Measurements from ENCODE around the gene MAGI2. TPM values are rescaled to one million over a fixed set of nuclear protein-coding genes. Genes with fewer than 3 reads are reported as not detected.

MAGI2 gene
- total RNA-seq, 2 donors from 2014 or later = 3.9 to 10.5 TPM

- no peak overlapping the region for H3K27ac ChIP-seq
- ATAC-seq (no peak), DNase-seq (no peak)
- WGBS, 2 donors = 9 to 11% methylated on average over 12 of the region's 12 CpGs
- H3K4me3 ChIP-seq = no peak overlapping the region
- TF ChIP-seq POLR2A (IDR thresholded peaks at IDR 0.05) (no peak), CTCF (IDR thresholded peaks at IDR 0.05) (no peak)
- H3K9me3 ChIP-seq = no peaks in the 10 kb centered on the region
- no peaks in the 10 kb centered on the region for H3K36me3 ChIP-seq (replicated peaks in 1 of 2; ENCODE audit: insufficient read depth in 1 of 2, low read depth in 2 of 2)
- intact Hi-C loops (cut with DNase I) = no loop called here
- H3K27me3 ChIP-seq = no peaks in the 10 kb centered on the region
- H3K4me1 ChIP-seq = peaks cover 15% of the 10 kb centered on the region
Measured at GRCh38 chr7:78769481-78770101, 683.9 kb downstream of the MAGI2 start.

- H3K9me3 ChIP-seq = no peaks in the 10 kb centered on the region
- WGBS, 2 donors = 20 to 28% methylated on average over 6 of the region's 6 CpGs
- H3K27me3 ChIP-seq = no peaks in the 10 kb centered on the region
- no peak overlapping the region for H3K27ac ChIP-seq
- ATAC-seq (peak; percentile 26), DNase-seq (no peak)
- intact Hi-C loops (cut with DNase I) = no loop called here
- H3K4me1 ChIP-seq = peaks cover 19% of the 10 kb centered on the region
- H3K36me3 ChIP-seq (replicated peaks in 1 of 2; ENCODE audit: insufficient read depth in 1 of 2, low read depth in 2 of 2) = no peaks in the 10 kb centered on the region
- TF ChIP-seq POLR2A (IDR thresholded peaks at IDR 0.05) = no peak
- no peak for TF ChIP-seq CTCF (IDR thresholded peaks at IDR 0.05)
- H3K4me3 ChIP-seq = no peak overlapping the region
Measured at GRCh38 chr7:78768859-78769258, 684.6 kb downstream of the MAGI2 start.

- DNase-seq (no peak), ATAC-seq (no peak)
- no peaks in the 10 kb centered on the region for H3K36me3 ChIP-seq (replicated peaks in 1 of 2; ENCODE audit: insufficient read depth in 1 of 2, low read depth in 2 of 2)
- H3K27me3 ChIP-seq = no peaks in the 10 kb centered on the region
- no peaks in the 10 kb centered on the region for H3K9me3 ChIP-seq
- no peak for TF ChIP-seq CTCF (IDR thresholded peaks at IDR 0.05)
- TF ChIP-seq POLR2A (IDR thresholded peaks at IDR 0.05) = no peak
- intact Hi-C loops (cut with DNase I) = no loop called here
- peaks cover 42% of the 10 kb centered on the region for H3K4me1 ChIP-seq
- H3K4me3 ChIP-seq = no peak overlapping the region
- 52 to 60% methylated on average over 4 of the region's 4 CpGs for WGBS, 2 donors
- H3K27ac ChIP-seq = no peak overlapping the region
Measured at GRCh38 chr7:78765943-78766729, 687.3 kb downstream of the MAGI2 start.

- Histone ChIP-seq H3K27ac (no peak overlapping the region), H3K4me1 (peaks cover 43% of the 10 kb centered on the region), H3K27me3 (no peaks in the 10 kb centered on the region), H3K36me3 (replicated peaks in 1 of 2; ENCODE audit: insufficient read depth in 1 of 2, low read depth in 2 of 2) (no peaks in the 10 kb centered on the region), H3K9me3 (no peaks in the 10 kb centered on the region), H3K4me3 (no peak overlapping the region)
- TF ChIP-seq POLR2A (IDR thresholded peaks at IDR 0.05) (no peak), CTCF (IDR thresholded peaks at IDR 0.05) (no peak)
- intact Hi-C loops (cut with DNase I) = no loop called here
- 92 to 96% methylated on average over 3 of the region's 3 CpGs for WGBS, 2 donors
- ATAC-seq (no peak), DNase-seq (no peak)
Measured at GRCh38 chr7:78764571-78764970, 688.9 kb downstream of the MAGI2 start.

Measured in body of pancreas (tissue), 4 donors.